Pancreas (tissue), 10 donors: ENCODE data around the gene KCNK6. TPM values are rescaled to one million over a fixed set of nuclear protein-coding genes. Genes with fewer than 3 reads are reported as not detected.

ENCODE experiments used
- ATAC-seq, 4 donors: fragments of 200-7000 bp; cut with Tn5 transposase; one replicate each; pipeline versions ENCODE4 v1.8.0 to v1.9.1; 2020; ENCODE audit warnings: mild to moderate bottlenecking in 4 of 4, moderate library complexity in 4 of 4
- DNase-seq, 6 donors: peaks; one replicate each; pipeline ENCODE4 v3.0.0-alpha.2; 2020
- FAIRE-seq: peaks from 2 replicates; lab custom pipeline; 2012; peaks lifted over from hg19 to GRCh38; lab: Jason Lieb, UNC
- H3K27ac ChIP-seq, 4 donors: fragments of 200-600 bp; sonication (generic); 1 replicate in 3 of 4; 2 replicates in 1 of 4; pipeline versions ENCODE4 v1.5.0 to v1.8.0; 2020
- H3K27me3 ChIP-seq, 4 donors: fragments of 200-600 bp; one replicate each; pipeline ENCODE4 v1.8.0; 2021
- H3K36me3 ChIP-seq, 3 donors: fragments of 200-600 bp; sonication (generic) in 1 of 3; one replicate each; pipeline versions ENCODE4 v1.5.0 to v1.8.0; 2020 to 2021
- H3K4me1 ChIP-seq, 3 donors: fragments of 200-600 bp; one replicate each; pipeline ENCODE4 v1.8.0; 2021
- H3K4me3 ChIP-seq, 4 donors: fragments of 200-600 bp; sonication (generic) in 2 of 4; one replicate each; pipeline versions ENCODE4 v1.5.0 to v1.8.0; 2020 to 2021
- H3K9me3 ChIP-seq, 4 donors: fragments of 200-600 bp; one replicate each; pipeline ENCODE4 v1.8.0; 2021
- CTCF ChIP-seq, 4 donors: fragments of 200-600 bp; sonication (generic) in 3 of 4; IDR thresholded peaks; one replicate each; pipeline versions ENCODE4 v1.5.0 to v1.8.0; 2021; ENCODE audit warnings: antibody characterized with exemption in 4 of 4
- WGBS, 2 donors: extraction: QIAGEN DNeasy Blood & Tissue Kit; methylation state at CpG; one replicate each; pipeline ENCODE4 v1.1.7; 2013; 5-methylcytosine and 5-hydroxymethylcytosine counted together
- intact Hi-C, 3 donors: fragments of 100-400 bp; cut with DNase I; formaldehyde crosslinking; loops; one replicate each; pipeline versions ENCODE4 v1.11.1 to v1.14.2; 2022
- polyA plus RNA-seq, 2 donors: library from polyadenylated mRNA; stranded (reverse); fragments of 200-250 nt; gene quantifications; one replicate each; pipeline ENCODE4 v1.2.3, GENCODE V29; 2013
- total RNA-seq, 6 donors: library from RNA; stranded (reverse); fragmentation: NEBNext Ultra II Directional in 4 of 6; extraction: Animal tissue kit (Norgen Biotek cat#: 25700) in 4 of 6; gene quantifications; one replicate each; pipeline versions ENCODE4 v1.2.1 to v1.2.4, GENCODE V29; 2021 to 2023
- donor health status: healthy with polysubstance abuse.
- donor health status: DM: no; HTN: no; CAD: no; lungs with moderate emphysema.
- donor health status: DM: no; HTN: no; CAD: no.
- donor health status: control.
- donor health status: control.
- donor health status: Bipolar disorder and iron deficiency.
- donor health status: DM: yes; HTN: yes; CAD: no.
- donor health status: DM: no; HTN: no; CAD: no.
- donor health status: DM: no; HTN: no; CAD: no.
- donor health status: DM: yes; HTN: yes; CAD: no.

KCNK6 gene
- total and polyA plus RNA-seq, 8 donors, result 3.9 to 9.5 (median 6.5) TPM

- ATAC-seq, result no peak
- intact Hi-C loops, result no loop called here
Observed at GRCh38 chr19:38276942-38277517, 42.6 kb upstream of the KCNK6 start.

GRCh38 chr19:38277549-38277948 is 42.1 kb upstream of the KCNK6 start:
- no peak for TF ChIP-seq CTCF (IDR thresholded peaks at IDR 0.05)
- ATAC-seq, result peak in 3 of 4 donors; percentile 43 to 68 (median 50)
- FAIRE-seq, result no peak
- peak overlapping the region in 3 of 4 donors; percentile 20 to 75 (median 62) for H3K27ac ChIP-seq
- H3K9me3 ChIP-seq, result no peaks in the 10 kb centered on the region
- WGBS, 2 donors, result 13 to 15% methylated on average over 5 of the region's 5 CpGs
- intact Hi-C loops, result no loop called here
- H3K4me1 ChIP-seq, result peaks cover 40 to 61% (median 47%) of the 10 kb centered on the region in 3 donors
- H3K27me3 ChIP-seq, result no peaks in the 10 kb centered on the region
- no peaks in the 10 kb centered on the region for H3K36me3 ChIP-seq
- DNase-seq, result no peak
- no peak overlapping the region for H3K4me3 ChIP-seq

More at GRCh38 chr19:38276942-38277517, 42.6 kb upstream of the KCNK6 start:
- no peak for DNase-seq
- H3K27ac ChIP-seq, result peak overlapping the region; percentile 6 to 75 (median 41)
- H3K27me3 ChIP-seq, result no peaks in the 10 kb centered on the region
- no peak for FAIRE-seq
- TF ChIP-seq CTCF (IDR thresholded peaks at IDR 0.05), result no peak
- 90 to 94% methylated on average over 7 of the region's 7 CpGs for WGBS, 2 donors
- H3K4me1 ChIP-seq, result peaks cover 37 to 58% (median 44%) of the 10 kb centered on the region in 3 donors
- no peaks in the 10 kb centered on the region for H3K9me3 ChIP-seq
- H3K4me3 ChIP-seq, result no peak overlapping the region
- H3K36me3 ChIP-seq, result no peaks in the 10 kb centered on the region

GRCh38 chr19:38277969-38278680 is 41.5 kb upstream of the KCNK6 start:
- DNase-seq (peak in 1 of 6 donors; percentile 50), FAIRE-seq (no peak), ATAC-seq (peak in 3 of 4 donors; percentile 26 to 55 (median 55))
- no peak overlapping the region for H3K4me3 ChIP-seq
- no peaks in the 10 kb centered on the region for H3K9me3 ChIP-seq
- TF ChIP-seq CTCF (IDR thresholded peaks at IDR 0.05), result no peak
- no peaks in the 10 kb centered on the region for H3K36me3 ChIP-seq
- H3K27ac ChIP-seq, result peak overlapping the region in 3 of 4 donors; percentile 20 to 75 (median 62)
- H3K27me3 ChIP-seq, result no peaks in the 10 kb centered on the region
- H3K4me1 ChIP-seq, result peaks cover 36 to 58% (median 45%) of the 10 kb centered on the region in 3 donors
- 33 to 36% methylated on average over 9 of the region's 9 CpGs for WGBS, 2 donors
- intact Hi-C loops, result no loop called here

GRCh38 chr19:38278751-38279150 is 40.9 kb upstream of the KCNK6 start:
- Histone ChIP-seq H3K27ac (peak overlapping the region in 3 of 4 donors; percentile 20 to 75 (median 62)), H3K36me3 (no peaks in the 10 kb centered on the region), H3K27me3 (no peaks in the 10 kb centered on the region), H3K9me3 (no peaks in the 10 kb centered on the region), H3K4me1 (peaks cover 32 to 52% (median 40%) of the 10 kb centered on the region in 3 donors), H3K4me3 (no peak overlapping the region)
- ATAC-seq (no peak), DNase-seq (no peak), FAIRE-seq (no peak)
- TF ChIP-seq CTCF (IDR thresholded peaks at IDR 0.05), result no peak
- 53 to 65% methylated on average over 2 of the region's 2 CpGs for WGBS, 2 donors
- intact Hi-C loops, result no loop called here
